SU-DHL-6 (cell line): ENCODE results near the gene SATB1.

Experiments used
- CTCF ChIP-seq: fragments of 200-600 bp; sonication (generic); IDR thresholded peaks from one replicate; pipeline ENCODE4 v1.5.1; 2017; ENCODE audit warnings: antibody characterized with exemption, mild to moderate bottlenecking, low read length, moderate library complexity; ENCODE audit not compliant: insufficient read depth, poor library complexity, severe bottlenecking
- EZH2phosphoT487 ChIP-seq: fragments of 200-600 bp; sonication (generic), shearing (Covaris generic); conservative IDR thresholded peaks from 2 replicates; pipeline ENCODE4 v1.6.1; 2018; ENCODE audit warnings: mild to moderate bottlenecking, antibody characterized with exemption, low read length, moderate library complexity, mixed read lengths

GRCh38 chr3:18337231-18337630 is 87.9 kb downstream of the SATB1 start:
- TF ChIP-seq CTCF (no peak), EZH2phosphoT487 (no peak)
